ENCODE measurements around the gene RAB3GAP2. TPM values are rescaled to one million over a fixed set of nuclear protein-coding genes. Genes with fewer than 3 reads are reported as not detected.

The RAB3GAP2 gene
- total and polyA plus RNA-seq, 2 of the 13 experiments (the other 11 are each of a cell fraction or from before 2014, with no cell fraction given): 22.6 to 25.0 TPM

DNA sequence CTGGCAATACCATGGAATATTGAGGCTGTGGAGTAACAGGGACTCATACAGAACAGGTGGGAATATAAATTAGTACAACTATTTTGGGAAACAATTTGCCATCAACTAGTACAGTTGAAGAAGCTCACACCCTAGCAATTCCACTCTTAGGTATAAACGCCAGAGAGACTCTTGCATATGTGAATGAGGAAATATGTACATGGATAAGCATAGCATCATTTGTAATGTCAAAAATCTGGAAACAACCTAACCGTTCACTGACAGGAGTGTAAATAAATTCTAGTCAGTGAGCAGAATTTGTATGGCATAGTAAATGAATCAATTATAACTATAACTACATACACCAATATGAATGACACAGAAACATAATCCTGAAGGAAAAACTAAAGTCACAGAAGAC is 83.7 kb downstream of the RAB3GAP2 start (continued):
- TF ChIP-seq RERE (CRISPR knock-in tag; IDR thresholded peaks at IDR 0.05; ENCODE audit: low read depth): no peak

GRCh38 chr1:220186752-220187151 is 85.5 kb downstream of the RAB3GAP2 start:
- H3K4me1 ChIP-seq (ENCODE audit: insufficient read depth, low read length): no peaks in the 10 kb centered on the region
- ATAC-seq: no peak
- no peak for DNase-seq (ENCODE audit: low spot score)
- H3K27me3 ChIP-seq (ENCODE audit: control insufficient read depth in 1 of 2, insufficient read depth in 2 of 2, low read length in 2 of 2): no peaks in the 10 kb centered on the region; a peak in 1 of 5 replicates
- H4K20me1 ChIP-seq (ENCODE audit: insufficient read depth, low read length): no peaks in the 10 kb centered on the region
- POLR2A ChIA-PET: no interaction called here
- H3K9me3 ChIP-seq (ENCODE audit: low read length): no peaks in the 10 kb centered on the region
- FAIRE-seq: no peak
- WGBS (ENCODE audit: low lambda C conversion rate): 93% methylated on average over 2 of the region's 2 CpGs
- H3K9ac ChIP-seq (ENCODE audit: insufficient read depth, low read depth, low read length): no peak overlapping the region
- no TSS peak for BruUV-seq (replicated peaks)
- no peak overlapping the region for H2AFZ ChIP-seq (ENCODE audit: low read length)
- no peak overlapping the region for H3K4me3 ChIP-seq (replicated peaks in 1 of 3; ENCODE audit: insufficient read depth in 1 of 3, low read depth in 2 of 3, low read length in 3 of 3)
- intact Hi-C loops (cut with micrococcal nuclease; ENCODE audit: unreplicated experiment): no loop called here
- in situ Hi-C loops (cut with HindIII; ENCODE audit: extremely low pct_ligation_motif_present, low pct_unique_long_range_greater_than_20kb): no loop called here
- no peaks in the 10 kb centered on the region for H3K79me2 ChIP-seq (ENCODE audit: insufficient read depth, low read length)
- H3K4me2 ChIP-seq (ENCODE audit: low read depth, low read length): no peak overlapping the region
- CTCF ChIA-PET (ENCODE audit: low intra/inter-chr PET ratio, low total read pairs): no interaction called here
- no peak overlapping the region for H3K27ac ChIP-seq (ENCODE audit: extremely low read length, insufficient read depth, low read length)
- H3K36me3 ChIP-seq (replicated peaks in 1 of 2; ENCODE audit: control insufficient read depth in 1 of 2, insufficient read depth in 2 of 2, low read length in 2 of 2): peaks cover 6 to 34% of the 10 kb centered on the region in 2 experiments
- TF ChIP-seq IKZF5 (CRISPR knock-in tag; IDR thresholded peaks at IDR 0.05): no peak
- TF ChIP-seq ZNF281 (CRISPR knock-in tag; IDR thresholded peaks at IDR 0.05; ENCODE audit: borderline replicate concordance): no peak
- TF ChIP-seq, protein P1, sequence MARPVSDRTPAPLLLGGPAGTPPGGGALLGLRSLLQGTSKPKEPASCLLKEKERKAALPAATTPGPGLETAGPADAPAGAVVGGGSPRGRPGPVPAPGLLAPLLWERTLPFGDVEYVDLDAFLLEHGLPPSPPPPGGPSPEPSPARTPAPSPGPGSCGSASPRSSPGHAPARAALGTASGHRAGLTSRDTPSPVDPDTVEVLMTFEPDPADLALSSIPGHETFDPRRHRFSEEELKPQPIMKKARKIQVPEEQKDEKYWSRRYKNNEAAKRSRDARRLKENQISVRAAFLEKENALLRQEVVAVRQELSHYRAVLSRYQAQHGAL (CRISPR knock-in tag; IDR thresholded peaks at IDR 0.05; ENCODE audit: not compliant biosample characterization): no peak
- no peak for TF ChIP-seq TBX3 (IDR thresholded peaks at IDR 0.05; ENCODE audit: borderline replicate concordance)
- no peak for TF ChIP-seq HOXA9 (CRISPR knock-in tag; IDR thresholded peaks at IDR 0.05; ENCODE audit: borderline replicate concordance)
- TF ChIP-seq DMTF1 (CRISPR knock-in tag; IDR thresholded peaks at IDR 0.05): no peak
- no peak for TF ChIP-seq ZSCAN20 (CRISPR knock-in tag; IDR thresholded peaks at IDR 0.05; ENCODE audit: borderline replicate concordance)
- no peak for TF ChIP-seq PCBP1 (IDR thresholded peaks at IDR 0.05; ENCODE audit: borderline replicate concordance, low read depth, low read length)
